Measurements from ENCODE around the gene SELENOI. TPM values are rescaled to one million over a fixed set of nuclear protein-coding genes. Genes with fewer than 3 reads are reported as not detected.

The SELENOI gene
- total RNA-seq, 1 experiment from 2014 or later, result 75.4 TPM

GRCh38 chr2:26430826-26431225, 84.9 kb downstream of the SELENOI start:
- H3K36me3 Mint-ChIP-seq (ENCODE audit: insufficient read depth, unreplicated experiment), result no peaks in the 10 kb centered on the region
- H3K4me1 Mint-ChIP-seq (ENCODE audit: low read depth, unreplicated experiment), result peaks cover 21% of the 10 kb centered on the region
- H3K27ac Mint-ChIP-seq (ENCODE audit: unreplicated experiment), result no peak overlapping the region
- no peaks in the 10 kb centered on the region for H3K27me3 Mint-ChIP-seq (ENCODE audit: unreplicated experiment)
- intact Hi-C loops (cut with micrococcal nuclease; ENCODE audit: unreplicated experiment), result no loop called here
- CTCF ChIA-PET, result no interaction called here
- DNase-seq, result no peak
- H3K9me3 Mint-ChIP-seq (ENCODE audit: low read depth, unreplicated experiment), result no peaks in the 10 kb centered on the region
- no TSS peak for BruUV-seq (replicated peaks)
- TF ChIP-seq CTCF (IDR thresholded peaks at IDR 0.05; ENCODE audit: unreplicated experiment), result no peak
- no peak overlapping the region for H3K4me3 Mint-ChIP-seq (ENCODE audit: low read depth, unreplicated experiment)

GRCh38 chr2:26432363-26432762, 86.4 kb downstream of the SELENOI start:
- intact Hi-C loops (cut with micrococcal nuclease; ENCODE audit: unreplicated experiment), result no loop called here
- Mint-ChIP-seq H3K9me3 (ENCODE audit: low read depth, unreplicated experiment) (no peaks in the 10 kb centered on the region), H3K36me3 (ENCODE audit: insufficient read depth, unreplicated experiment) (no peaks in the 10 kb centered on the region), H3K4me1 (ENCODE audit: low read depth, unreplicated experiment) (peaks cover 21% of the 10 kb centered on the region), H3K4me3 (ENCODE audit: low read depth, unreplicated experiment) (no peak overlapping the region), H3K27me3 (ENCODE audit: unreplicated experiment) (no peaks in the 10 kb centered on the region), H3K27ac (ENCODE audit: unreplicated experiment) (no peak overlapping the region)
- BruUV-seq (replicated peaks), result no TSS peak
- CTCF ChIA-PET, result no interaction called here
- no peak for TF ChIP-seq CTCF (IDR thresholded peaks at IDR 0.05; ENCODE audit: unreplicated experiment)
- no peak for DNase-seq

- TF ChIP-seq CTCF (IDR thresholded peaks at IDR 0.05; ENCODE audit: unreplicated experiment), result no peak
- Mint-ChIP-seq H3K36me3 (ENCODE audit: insufficient read depth, unreplicated experiment) (no peaks in the 10 kb centered on the region), H3K4me3 (ENCODE audit: low read depth, unreplicated experiment) (no peak overlapping the region), H3K27ac (ENCODE audit: unreplicated experiment) (no peak overlapping the region), H3K27me3 (ENCODE audit: unreplicated experiment) (no peaks in the 10 kb centered on the region), H3K9me3 (ENCODE audit: low read depth, unreplicated experiment) (no peaks in the 10 kb centered on the region), H3K4me1 (ENCODE audit: low read depth, unreplicated experiment) (peaks cover 21% of the 10 kb centered on the region)
- intact Hi-C loops (cut with micrococcal nuclease; ENCODE audit: unreplicated experiment), result no loop called here
- CTCF ChIA-PET, result no interaction called here
- no TSS peak for BruUV-seq (replicated peaks)
- no peak for DNase-seq
Measured at GRCh38 chr2:26432859-26433258, 86.9 kb downstream of the SELENOI start.

GRCh38 chr2:26435106-26435505, 89.2 kb downstream of the SELENOI start:
- no TSS peak for BruUV-seq (replicated peaks)
- no peaks in the 10 kb centered on the region for H3K9me3 Mint-ChIP-seq (ENCODE audit: low read depth, unreplicated experiment)
- no peaks in the 10 kb centered on the region for H3K36me3 Mint-ChIP-seq (ENCODE audit: insufficient read depth, unreplicated experiment)
- H3K27me3 Mint-ChIP-seq (ENCODE audit: unreplicated experiment), result no peaks in the 10 kb centered on the region
- peaks cover 16% of the 10 kb centered on the region for H3K4me1 Mint-ChIP-seq (ENCODE audit: low read depth, unreplicated experiment)
- no peak for TF ChIP-seq CTCF (IDR thresholded peaks at IDR 0.05; ENCODE audit: unreplicated experiment)
- H3K27ac Mint-ChIP-seq (ENCODE audit: unreplicated experiment), result no peak overlapping the region
- intact Hi-C loops (cut with micrococcal nuclease; ENCODE audit: unreplicated experiment), result no loop called here
- DNase-seq, result no peak
- no peak overlapping the region for H3K4me3 Mint-ChIP-seq (ENCODE audit: low read depth, unreplicated experiment)
- CTCF ChIA-PET, result no interaction called here

- no TSS peak for BruUV-seq (replicated peaks)
- TF ChIP-seq CTCF (IDR thresholded peaks at IDR 0.05; ENCODE audit: unreplicated experiment), result no peak
- no peaks in the 10 kb centered on the region for H3K9me3 Mint-ChIP-seq (ENCODE audit: low read depth, unreplicated experiment)
- no peaks in the 10 kb centered on the region for H3K27me3 Mint-ChIP-seq (ENCODE audit: unreplicated experiment)
- no peak for DNase-seq
- CTCF ChIA-PET, result no interaction called here
- intact Hi-C loops (cut with micrococcal nuclease; ENCODE audit: unreplicated experiment), result no loop called here
- H3K27ac Mint-ChIP-seq (ENCODE audit: unreplicated experiment), result no peak overlapping the region
- no peak overlapping the region for H3K4me3 Mint-ChIP-seq (ENCODE audit: low read depth, unreplicated experiment)
- no peaks in the 10 kb centered on the region for H3K36me3 Mint-ChIP-seq (ENCODE audit: insufficient read depth, unreplicated experiment)
- H3K4me1 Mint-ChIP-seq (ENCODE audit: low read depth, unreplicated experiment), result peaks cover 15% of the 10 kb centered on the region
Measured at GRCh38 chr2:26438526-26438925, 92.6 kb downstream of the SELENOI start.

Measured in Calu3 (cell line).